Immature natural killer cell (primary cell): ENCODE measurements around the gene CDIPT. TPM values are rescaled to one million over a fixed set of nuclear protein-coding genes. Genes with fewer than 3 reads are reported as not detected.
"Not testable (repeated sequence)": the region's sequence is repeated elsewhere in the genome, so short reads cannot be mapped to it uniquely, and the experiment has no call there.

Experiments
- DNase-seq, 3 donors: peaks; one replicate each; pipeline ENCODE4 v3.0.0; 2022; ENCODE audit warnings: mixed read lengths in 1 of 3
- H3K27ac Mint-ChIP-seq, 6 donors: one replicate each; pipeline ENCODE4 v1.8.0; 2020; ENCODE audit warnings: mixed read lengths in 6 of 6, mild to moderate bottlenecking in 5 of 6, inconsistent platforms in 4 of 6, moderate library complexity in 3 of 6
- H3K27me3 Mint-ChIP-seq, 3 donors: one replicate each; pipeline ENCODE4 v1.8.0; 2020 to 2021; ENCODE audit warnings: low read depth in 3 of 3, mild to moderate bottlenecking in 3 of 3, mixed read lengths in 3 of 3, moderate library complexity in 3 of 3, inconsistent platforms in 1 of 3
- H3K36me3 Mint-ChIP-seq, 3 donors: one replicate each; pipeline ENCODE4 v1.8.0; 2020; ENCODE audit warnings: mixed read lengths in 3 of 3, inconsistent platforms in 2 of 3, mild to moderate bottlenecking in 2 of 3
- H3K4me1 Mint-ChIP-seq, 2 donors: one replicate each; pipeline ENCODE4 v1.8.0; 2020; ENCODE audit warnings: inconsistent platforms in 2 of 2, mild to moderate bottlenecking in 2 of 2, mixed read lengths in 2 of 2, moderate library complexity in 1 of 2
- H3K4me3 Mint-ChIP-seq, 5 donors: one replicate each; pipeline ENCODE4 v1.8.0; 2020; ENCODE audit warnings: mild to moderate bottlenecking in 5 of 5, mixed read lengths in 5 of 5, inconsistent platforms in 3 of 5, moderate library complexity in 3 of 5
- H3K9me3 Mint-ChIP-seq, 6 donors: one replicate each; pipeline ENCODE4 v1.8.0; 2020; ENCODE audit warnings: mild to moderate bottlenecking in 6 of 6, mixed read lengths in 6 of 6, inconsistent platforms in 4 of 6, moderate library complexity in 3 of 6
- polyA plus RNA-seq, 3 donors: library from polyadenylated mRNA; unstranded; fragments of 300-500 nt; fragmentation: Illumina TruSeq; gene quantifications; one replicate each; pipeline ENCODE4 v1.2.3, GENCODE V29; 2021

The CDIPT gene
- polyA plus RNA-seq, 3 donors from 2014 or later, result 77.6 to 115 (median 110) TPM

DNA sequence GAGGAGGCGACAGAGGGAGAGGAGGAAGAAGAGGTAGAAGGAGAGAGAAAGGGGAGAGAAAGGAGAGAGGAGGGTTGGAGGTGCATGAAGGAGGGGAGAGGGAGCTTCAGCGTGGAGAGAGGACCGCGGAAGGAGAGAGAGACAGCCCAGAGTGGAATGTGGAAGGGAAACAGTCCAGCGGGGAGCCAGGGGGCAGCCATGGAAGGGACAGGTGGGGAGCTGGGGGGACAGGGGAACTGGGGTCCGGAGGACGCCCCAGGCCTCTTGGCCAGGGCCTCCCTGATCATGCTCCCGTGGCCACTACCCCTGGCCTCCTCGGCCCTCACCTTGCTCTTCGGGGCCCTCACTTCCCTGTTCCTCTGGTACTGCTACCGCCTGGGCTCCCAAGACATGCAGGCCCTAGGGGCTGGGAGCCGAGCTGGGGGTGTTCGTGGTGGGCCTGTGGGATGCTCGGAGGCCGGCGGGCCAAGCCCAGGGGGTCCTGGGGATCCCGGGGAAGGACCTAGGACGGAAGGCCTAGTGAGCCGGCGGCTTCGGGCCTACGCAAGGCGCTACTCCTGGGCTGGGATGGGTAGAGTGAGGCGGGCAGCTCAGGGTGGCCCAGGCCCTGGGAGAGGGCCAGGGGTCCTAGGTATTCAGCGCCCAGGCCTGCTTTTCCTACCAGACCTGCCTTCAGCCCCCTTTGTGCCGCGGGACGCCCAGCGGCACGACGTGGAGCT, 38.0 kb upstream of the CDIPT start:
- H3K27ac Mint-ChIP-seq, result no peak overlapping the region
- H3K4me3 Mint-ChIP-seq, result peak overlapping the region; percentile 49 to 65 (median 60)
- no peak for DNase-seq
- no peaks in the 10 kb centered on the region for H3K36me3 Mint-ChIP-seq
- H3K4me1 Mint-ChIP-seq, result peaks cover 0 to 14% of the 10 kb centered on the region in 2 donors
- peaks cover 5 to 23% (median 14%) of the 10 kb centered on the region in 3 donors for H3K27me3 Mint-ChIP-seq
- no peaks in the 10 kb centered on the region for H3K9me3 Mint-ChIP-seq

DNA sequence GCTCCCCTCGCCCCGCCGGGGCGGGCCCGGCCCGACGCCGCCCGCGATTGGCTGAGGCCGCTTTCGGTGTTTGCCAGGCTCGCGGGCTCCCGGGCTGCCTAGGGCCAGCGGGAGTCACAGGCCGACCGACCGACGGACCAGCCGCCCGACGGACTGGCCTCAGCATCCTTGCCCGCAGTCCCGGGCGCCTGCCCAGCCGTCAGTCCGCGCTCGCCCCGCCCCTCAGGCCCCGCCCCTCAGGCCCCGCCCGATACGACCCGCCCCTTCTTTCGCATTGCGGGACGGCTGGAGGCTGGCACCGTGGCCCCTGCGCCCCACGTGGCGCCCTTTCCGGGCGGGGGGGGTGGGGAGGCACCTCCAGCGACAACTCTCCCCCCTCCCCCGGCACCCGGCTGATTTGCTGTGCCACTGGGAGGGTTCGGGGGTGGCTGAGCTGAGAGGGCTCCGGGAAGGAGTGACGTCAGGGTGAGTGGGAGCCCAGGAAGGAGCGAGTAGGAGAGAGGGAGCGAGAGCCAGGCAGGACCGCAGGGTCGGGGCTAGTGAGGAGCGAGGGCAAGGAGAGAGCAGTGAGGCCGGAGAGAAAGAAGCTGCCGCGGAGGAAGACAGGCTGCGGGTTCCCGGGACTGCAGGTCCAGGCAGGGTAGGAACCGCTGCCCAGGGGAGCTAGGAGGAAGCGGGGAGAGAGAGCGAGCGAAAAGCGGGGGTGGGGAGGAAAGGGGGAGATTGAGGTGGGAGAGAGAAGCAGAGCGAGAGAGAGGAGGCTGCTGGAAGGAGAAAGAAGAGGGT, 37.3 kb upstream of the CDIPT start, which contains the start of gene ASPHD1:
Gene ASPHD1 (plus strand): TSS at position 387 of the 786 bp plus-strand sequence. CDS start 484 bp downstream, outside the sequence.
- Mint-ChIP-seq H3K4me3 (peak within 1 kb of the TSS; percentile 49 to 65 (median 60)), H3K9me3 (no peaks in the 10 kb centered on the region)

DNA sequence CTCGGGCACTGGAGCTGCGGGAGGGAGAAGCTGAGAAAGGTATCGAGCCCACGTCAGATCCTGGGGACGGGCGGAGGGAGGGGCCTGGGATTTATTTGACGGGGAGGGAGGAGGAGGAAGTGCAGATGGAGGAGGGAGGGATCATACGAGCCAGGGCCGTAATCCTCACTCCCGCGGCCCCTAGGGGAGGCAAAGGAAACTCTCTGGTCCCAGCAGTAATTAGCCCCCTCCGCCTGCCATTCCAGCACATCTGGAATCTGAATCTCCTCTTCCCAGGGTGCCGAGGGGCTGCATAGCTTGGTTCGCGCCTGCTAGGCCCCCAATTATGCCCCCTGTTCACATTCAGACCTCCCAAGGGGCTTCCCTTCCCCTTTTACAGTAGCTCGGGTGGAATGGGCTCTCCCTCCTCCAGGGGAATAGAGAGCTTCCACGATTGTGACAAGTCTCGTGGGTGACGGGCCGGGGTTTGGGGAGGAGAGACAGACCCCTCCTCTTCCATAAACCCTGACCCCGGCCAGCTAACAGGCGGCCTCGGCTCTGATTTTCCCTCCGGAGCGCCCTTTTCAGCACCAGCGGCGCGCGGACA, 36.6 kb upstream of the CDIPT start, which contains the start of gene SEZ6L2:
Gene SEZ6L2 (minus strand): TSS at position 35 of the 586 bp plus-strand sequence. CDS start 531 bp downstream, outside the sequence.
- Mint-ChIP-seq H3K27ac (no peak within 1 kb of the TSS), H3K27me3 (peaks cover 5 to 30% (median 14%) of the 10 kb centered on the region in 3 donors), H3K4me1 (peaks cover 0 to 14% of the 10 kb centered on the region in 2 donors), H3K4me3 (peak within 1 kb of the TSS; percentile 49 to 65 (median 60)), H3K9me3 (no peaks in the 10 kb centered on the region), H3K36me3 (no peaks in the 10 kb centered on the region)
- DNase-seq, result no peak

More for the DNA sequence above, 37.3 kb upstream of the CDIPT start, which contains the start of gene ASPHD1:
- Mint-ChIP-seq H3K27me3 (peaks cover 5 to 27% (median 14%) of the 10 kb centered on the region in 3 donors), H3K36me3 (no peaks in the 10 kb centered on the region), H3K4me1 (peaks cover 0 to 14% of the 10 kb centered on the region in 2 donors), H3K27ac (no peak within 1 kb of the TSS)
- DNase-seq, result peak; percentile 74 to 79 (median 78)

DNA sequence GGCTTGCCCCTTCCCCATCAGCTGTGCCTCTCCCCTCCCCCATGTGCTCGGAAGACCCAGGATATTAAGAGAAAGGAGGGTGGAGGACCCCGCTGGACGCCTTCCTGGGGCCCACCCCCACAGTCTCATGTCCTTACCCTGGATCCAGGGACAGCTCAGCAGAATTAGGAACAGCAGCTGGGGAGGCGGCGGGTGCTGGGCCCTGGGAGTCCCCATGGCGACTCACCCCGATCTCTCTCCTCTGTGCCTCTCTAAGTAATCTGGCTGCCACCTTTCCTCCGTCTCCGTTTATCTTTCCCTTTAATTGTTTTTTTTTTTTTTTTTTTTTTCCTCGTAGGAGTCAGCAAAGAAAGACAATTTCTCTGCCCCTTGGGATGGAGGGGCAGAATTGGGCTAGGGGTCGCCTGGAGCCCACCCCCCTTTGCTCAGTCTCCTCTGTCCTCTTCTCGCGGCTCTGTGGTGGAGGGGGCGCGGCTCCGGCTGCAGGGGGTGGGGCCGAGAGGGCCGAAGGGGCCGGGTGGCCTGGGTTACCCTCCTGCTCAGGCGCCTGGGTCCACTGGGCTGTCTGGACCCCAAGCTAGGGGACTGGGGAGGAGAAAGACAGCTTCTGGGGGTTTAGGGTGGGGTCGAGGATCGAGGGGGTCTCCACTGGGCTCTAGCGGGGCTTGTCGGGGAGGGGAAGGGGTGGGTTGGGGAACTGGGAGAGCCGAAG, 35.9 kb upstream of the CDIPT start:
- Mint-ChIP-seq H3K4me1 (peaks cover 0 to 14% of the 10 kb centered on the region in 2 donors), H3K36me3 (no peaks in the 10 kb centered on the region), H3K9me3 (no peaks in the 10 kb centered on the region), H3K27ac (no peak overlapping the region), H3K4me3 (no peak overlapping the region), H3K27me3 (peaks cover 5 to 30% (median 14%) of the 10 kb centered on the region in 3 donors)
- DNase-seq, result no peak

DNA sequence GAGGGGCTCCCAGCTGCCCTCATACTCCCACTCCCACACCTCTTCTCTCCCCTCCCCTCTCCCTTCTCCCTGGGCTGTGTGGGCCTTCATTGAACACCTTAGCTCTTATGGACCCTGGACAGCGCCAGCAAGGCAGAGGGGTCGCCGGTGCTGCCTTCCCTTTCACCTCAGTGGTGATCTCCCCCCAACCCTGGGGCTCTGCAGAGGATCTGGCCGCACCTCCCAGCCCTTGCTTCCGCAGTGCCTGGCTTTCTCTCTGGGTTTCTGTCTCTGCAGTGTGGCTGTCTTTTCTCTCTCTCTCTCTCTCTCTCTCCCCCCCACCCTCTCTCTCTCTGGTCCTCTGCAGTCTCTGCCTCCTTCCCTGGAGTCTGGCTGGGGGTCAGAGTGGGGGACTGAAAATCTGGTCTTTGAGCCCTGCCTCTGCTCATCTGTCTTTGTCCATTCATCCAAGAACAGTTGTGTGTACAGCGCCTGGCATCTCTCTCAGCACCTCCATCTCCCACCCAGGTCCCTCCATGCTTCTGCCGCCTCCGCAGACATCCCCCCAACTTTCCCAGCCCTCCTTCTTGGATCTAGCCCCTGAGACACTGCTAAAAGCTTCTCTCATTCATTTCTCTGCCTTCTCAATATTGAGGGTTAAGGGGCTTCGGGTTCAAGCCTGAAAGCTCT, 35.2 kb upstream of the CDIPT start:
- Mint-ChIP-seq H3K27me3 (peaks cover 5 to 30% (median 14%) of the 10 kb centered on the region in 3 donors), H3K27ac (no peak overlapping the region), H3K9me3 (no peaks in the 10 kb centered on the region), H3K36me3 (no peaks in the 10 kb centered on the region), H3K4me1 (peaks cover 0 to 14% of the 10 kb centered on the region in 2 donors), H3K4me3 (no peak overlapping the region)
- no peak for DNase-seq

DNA sequence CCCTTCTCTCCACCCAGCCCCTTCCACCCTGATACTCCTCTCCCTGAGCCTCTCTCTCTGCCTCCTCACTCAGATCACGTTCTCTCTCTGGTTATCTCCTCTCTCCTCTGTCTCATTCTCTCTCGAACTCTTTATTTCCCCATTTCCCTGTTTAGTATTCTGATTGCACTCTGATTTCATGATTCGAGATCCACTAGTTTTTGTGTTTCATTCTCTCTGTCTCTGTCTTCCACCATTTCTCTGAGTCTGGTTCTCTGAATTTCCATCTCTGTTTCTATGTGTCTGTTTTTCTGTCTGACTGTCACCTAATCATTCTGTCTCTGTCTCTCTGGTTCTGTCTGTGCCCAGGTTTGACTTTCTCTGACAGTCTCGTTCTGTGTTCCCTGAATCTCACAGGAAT, 34.3 kb upstream of the CDIPT start:
- Mint-ChIP-seq H3K4me1 (peaks cover 0 to 14% of the 10 kb centered on the region in 2 donors), H3K27me3 (peaks cover 5 to 30% (median 15%) of the 10 kb centered on the region in 3 donors), H3K9me3 (no peaks in the 10 kb centered on the region), H3K27ac (no peak overlapping the region), H3K36me3 (no peaks in the 10 kb centered on the region), H3K4me3 (no peak overlapping the region)
- DNase-seq, result no peak

DNA sequence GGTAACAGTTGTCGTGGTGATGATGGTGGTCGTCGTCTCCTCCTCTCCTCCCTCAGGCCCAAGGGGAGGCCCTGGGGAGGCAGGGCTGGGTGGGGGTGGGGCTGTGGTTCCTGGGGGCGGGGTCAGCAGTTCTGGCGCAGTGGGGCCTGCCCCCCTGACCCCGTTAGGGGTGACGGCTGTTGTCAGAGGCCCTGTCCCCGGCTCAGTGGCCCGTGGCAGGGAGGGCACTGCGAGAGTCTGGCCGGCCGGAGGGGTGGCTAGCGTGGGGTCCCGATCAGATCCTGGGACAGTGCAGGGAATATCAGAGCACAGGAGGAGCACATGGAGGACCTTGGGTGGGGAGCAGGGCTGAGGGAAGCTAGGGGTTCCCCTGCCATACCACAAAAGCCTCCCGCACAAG, 33.8 kb upstream of the CDIPT start:
- H3K36me3 Mint-ChIP-seq, result no peaks in the 10 kb centered on the region
- no peak overlapping the region for H3K4me3 Mint-ChIP-seq
- peaks cover 3 to 30% (median 17%) of the 10 kb centered on the region in 3 donors for H3K27me3 Mint-ChIP-seq
- peaks cover 0 to 2% (median 0%) of the 10 kb centered on the region in 6 donors for H3K9me3 Mint-ChIP-seq
- no peak overlapping the region for H3K27ac Mint-ChIP-seq
- no peak for DNase-seq
- H3K4me1 Mint-ChIP-seq, result peaks cover 0 to 12% of the 10 kb centered on the region in 2 donors

DNA sequence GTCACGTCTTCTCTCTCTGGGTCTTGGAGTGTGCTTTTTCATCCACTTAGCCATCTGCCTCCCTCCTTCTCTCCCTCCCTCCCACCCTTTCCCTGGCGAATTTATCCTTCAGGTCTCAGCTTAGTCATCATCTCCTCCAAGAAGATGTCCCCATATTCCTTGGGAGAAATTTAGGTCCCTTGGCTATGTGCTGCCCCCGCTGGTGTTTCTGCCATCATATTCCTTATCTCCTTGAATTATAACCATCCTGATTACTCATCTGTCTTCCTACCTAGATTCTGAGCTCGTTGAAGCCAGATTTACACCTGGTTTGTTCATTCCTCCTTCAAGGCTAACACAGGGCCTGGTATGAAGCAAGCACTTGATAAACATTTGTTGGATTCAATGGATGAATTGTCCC, 31.3 kb upstream of the CDIPT start:
- Mint-ChIP-seq H3K27me3 (peaks cover 3 to 23% (median 20%) of the 10 kb centered on the region in 3 donors), H3K27ac (no peak overlapping the region), H3K36me3 (no peaks in the 10 kb centered on the region), H3K4me3 (no peak overlapping the region), H3K9me3 (peaks cover 0 to 2% (median 0%) of the 10 kb centered on the region in 6 donors), H3K4me1 (peaks cover 0 to 4% of the 10 kb centered on the region in 2 donors)
- DNase-seq, result no peak

DNA sequence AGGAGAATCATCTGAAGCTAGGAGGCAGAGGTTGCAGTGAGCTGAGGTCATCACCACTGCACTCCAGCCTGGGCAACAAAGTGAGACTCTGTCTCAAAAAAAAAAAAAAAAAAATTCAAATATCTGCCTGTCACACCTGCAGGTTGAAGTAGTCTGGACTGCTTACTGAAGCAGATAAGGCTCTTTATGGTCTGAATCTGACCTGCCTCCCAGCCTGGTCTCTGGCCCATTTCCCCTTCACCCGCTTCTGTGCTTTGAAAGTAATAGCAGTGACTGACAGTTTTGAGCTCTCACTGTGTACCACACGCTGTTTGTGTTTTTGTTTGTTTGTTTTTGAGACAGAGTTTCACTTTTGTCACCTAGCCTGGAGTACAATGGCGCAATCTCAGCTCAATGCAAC, 30.5 kb upstream of the CDIPT start:
- no peak for DNase-seq
- peaks cover 3 to 20% (median 20%) of the 10 kb centered on the region in 3 donors for H3K27me3 Mint-ChIP-seq
- H3K36me3 Mint-ChIP-seq, result no peaks in the 10 kb centered on the region
- H3K27ac Mint-ChIP-seq, result no peak overlapping the region
- peaks cover 0 to 4% of the 10 kb centered on the region in 2 donors for H3K4me1 Mint-ChIP-seq
- H3K9me3 Mint-ChIP-seq, result peaks cover 0 to 2% (median 0%) of the 10 kb centered on the region in 6 donors
- no peak overlapping the region for H3K4me3 Mint-ChIP-seq

DNA sequence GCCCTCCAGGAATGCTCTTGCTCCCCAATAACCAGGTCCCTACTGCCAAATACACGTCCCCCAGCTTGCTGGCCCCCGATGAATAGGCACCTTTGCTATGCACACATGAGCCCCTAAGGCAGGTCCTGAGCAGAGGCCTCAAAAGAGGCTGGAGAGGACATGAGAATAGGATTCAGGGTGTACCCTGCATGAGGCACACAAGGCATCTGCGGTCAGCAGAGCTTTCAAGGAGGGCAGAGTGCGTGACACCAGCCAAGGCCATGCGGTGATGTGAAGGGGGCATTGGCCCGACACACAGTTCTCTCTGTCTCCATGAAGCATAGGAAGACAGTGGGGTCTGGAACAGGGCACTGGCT, 29.4 kb upstream of the CDIPT start:
- no peak overlapping the region for H3K27ac Mint-ChIP-seq
- DNase-seq, result no peak

DNA sequence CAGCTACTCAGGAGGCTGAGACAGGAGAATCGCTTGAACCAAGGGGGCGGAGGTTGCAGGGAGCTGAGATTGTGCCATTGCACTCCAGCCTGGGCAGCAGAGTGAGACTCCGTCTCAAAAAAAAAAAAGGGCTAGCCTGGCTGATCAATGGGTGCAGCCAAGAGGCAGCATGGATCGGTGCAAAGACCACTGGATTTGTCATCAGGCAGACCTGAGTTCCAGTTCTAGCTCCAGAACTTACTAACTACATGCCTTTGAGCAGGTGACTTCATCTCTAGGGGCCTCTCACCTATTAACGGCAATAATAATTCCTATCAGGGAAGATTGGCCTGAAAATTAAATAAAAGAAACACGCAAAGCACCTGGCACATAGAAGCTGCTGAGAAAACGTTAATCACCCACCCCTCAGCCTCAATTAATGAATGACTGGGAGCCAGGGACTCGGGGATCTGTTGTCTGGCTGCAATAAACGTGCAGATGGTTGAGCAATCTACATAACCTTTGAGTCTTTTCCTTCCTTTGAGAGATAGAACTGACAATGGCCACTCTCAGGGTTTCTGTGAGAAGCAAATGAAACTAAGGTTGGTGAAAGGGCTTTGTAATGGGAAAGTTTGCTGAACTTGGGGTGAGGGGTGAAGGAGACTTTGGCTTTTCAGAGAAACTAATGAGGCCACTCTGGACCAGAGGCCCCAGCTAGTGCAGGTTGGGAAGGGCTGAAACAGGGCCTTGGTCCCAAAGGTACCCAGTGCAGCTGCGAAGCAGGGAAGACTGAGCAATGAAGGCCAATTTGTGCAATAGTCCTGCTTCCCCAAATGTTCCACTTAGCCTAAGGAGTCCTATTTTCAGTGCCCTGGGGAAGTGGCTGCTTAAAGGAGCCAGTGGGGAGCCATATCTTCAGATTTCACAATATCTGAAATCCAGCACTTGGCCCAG, 28.8 kb upstream of the CDIPT start:
- H3K4me3 Mint-ChIP-seq, result no peak overlapping the region
- H3K4me1 Mint-ChIP-seq, result no peaks in the 10 kb centered on the region
- H3K27me3 Mint-ChIP-seq, result peaks cover 0 to 11% (median 10%) of the 10 kb centered on the region in 3 donors
- H3K27ac Mint-ChIP-seq, result no peak overlapping the region
- DNase-seq, result no peak
- no peaks in the 10 kb centered on the region for H3K36me3 Mint-ChIP-seq
- peaks cover 0 to 2% (median 0%) of the 10 kb centered on the region in 6 donors for H3K9me3 Mint-ChIP-seq

More for the DNA sequence above, 29.4 kb upstream of the CDIPT start:
- Mint-ChIP-seq H3K4me1 (no peaks in the 10 kb centered on the region), H3K27me3 (peaks cover 3 to 14% (median 12%) of the 10 kb centered on the region in 3 donors), H3K9me3 (peaks cover 0 to 2% (median 0%) of the 10 kb centered on the region in 6 donors), H3K4me3 (no peak overlapping the region), H3K36me3 (no peaks in the 10 kb centered on the region)

DNA sequence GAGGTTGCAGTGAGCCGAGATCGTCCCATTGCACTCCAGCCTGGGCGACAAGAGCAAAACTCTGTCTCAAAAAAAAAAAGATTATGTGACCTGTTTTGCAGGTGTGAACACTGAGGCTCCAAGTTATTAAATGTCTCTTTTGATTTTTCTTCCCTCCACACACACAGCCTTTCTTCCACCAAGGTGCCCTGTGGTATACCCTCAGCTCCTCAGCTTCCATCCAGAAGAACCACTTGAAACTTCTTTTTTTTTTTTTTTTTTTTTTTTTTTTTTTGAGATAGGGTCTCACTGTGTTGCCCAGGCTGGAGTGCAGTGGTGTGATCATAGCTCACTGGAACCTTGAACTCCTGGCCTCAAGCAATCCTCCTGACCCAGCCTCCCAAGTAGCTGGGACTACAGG, 26.3 kb upstream of the CDIPT start:
- not testable (repeated sequence) for H3K9me3 Mint-ChIP-seq, H3K36me3 Mint-ChIP-seq, H3K4me3 Mint-ChIP-seq, DNase-seq, H3K27ac Mint-ChIP-seq, H3K4me1 Mint-ChIP-seq
- H3K27me3 Mint-ChIP-seq, result peaks cover 0 to 11% (median 2%) of the 10 kb centered on the region in 3 donors
